Keratinocyte (primary cell): ENCODE results near the gene TGFBI.

Experiments
- CTCF ChIP-seq, 3 experiments: IDR thresholded peaks in 1 of 3; conservative IDR thresholded peaks in 1 of 3; optimal IDR thresholded peaks in 1 of 3; 2 replicates in 2 of 3; 3 replicates in 1 of 3; pipeline versions ENCODE3 to v1.5.1; 2011; ENCODE audit warnings: low read length in 3 of 3, mild to moderate bottlenecking in 3 of 3, moderate library complexity in 2 of 3, control low read depth in 1 of 3, inconsistent platforms in 1 of 3; ENCODE audit not compliant: insufficient read depth in 2 of 3; ENCODE audit errors: extremely low read depth in 1 of 3
- EZH2 ChIP-seq: IDR thresholded peaks from one replicate; pipeline ENCODE4 v1.6.1; 2012; ENCODE audit warnings: inconsistent platforms, mild to moderate bottlenecking, low read length, moderate library complexity

- TF ChIP-seq CTCF (optimal IDR thresholded peaks at IDR 0.05 in 1 of 3, IDR thresholded peaks at IDR 0.05 in 1 of 3, conservative IDR thresholded peaks at IDR 0.05 in 1 of 3; ENCODE audit: extremely low read depth in 1 of 3, insufficient read depth in 2 of 3, low read length in 3 of 3) (no peak), EZH2 (no peak)
Measured at GRCh38 chr5:136039202-136039601, 10.4 kb downstream of the TGFBI start.
